Upper lobe of left lung (tissue), 6 donors: ENCODE results near the gene HBG2. TPM values are rescaled to one million over a fixed set of nuclear protein-coding genes. Genes with fewer than 3 reads are reported as not detected.
A peak's percentile ranks its signal among the peaks of the same experiment; 100 is the strongest.

Experiments used
- ATAC-seq, 2 donors: fragments of 200-7000 bp; cut with Tn5 transposase; one replicate each; pipeline ENCODE4 v1.9.1; 2022; ENCODE audit warnings: mild to moderate bottlenecking in 2 of 2, moderate library complexity in 2 of 2; ENCODE audit not compliant: low FRiP score in 2 of 2
- DNase-seq, 2 donors: peaks; one replicate each; pipeline ENCODE4 v3.0.0-alpha.2; 2019 to 2020
- H3K27ac ChIP-seq, 4 donors: fragments of 200-600 bp; sonication (generic); one replicate each; pipeline ENCODE4 v1.5.1; 2016 to 2019
- H3K27me3 ChIP-seq, 4 donors: fragments of 200-600 bp; sonication (generic); one replicate each; pipeline ENCODE4 v1.5.1; 2017 to 2019
- H3K36me3 ChIP-seq, 4 donors: fragments of 200-600 bp; sonication (generic); one replicate each; pipeline ENCODE4 v1.5.1; 2016 to 2019
- H3K4me1 ChIP-seq, 4 donors: fragments of 200-600 bp; sonication (generic); one replicate each; pipeline ENCODE4 v1.5.1; 2018 to 2019
- H3K4me3 ChIP-seq, 4 donors: fragments of 200-600 bp; sonication (generic); one replicate each; pipeline ENCODE4 v1.5.1; 2017 to 2019; ENCODE audit warnings: mild to moderate bottlenecking in 2 of 4, moderate library complexity in 1 of 4
- H3K9me3 ChIP-seq, 4 donors: fragments of 200-600 bp; sonication (generic); one replicate each; pipeline ENCODE4 v1.5.1; 2018 to 2019
- CTCF ChIP-seq, 6 experiments: fragments of 450-650 bp in 4 of 6; fragments of 200-600 bp in 2 of 6; sonication (generic) in 2 of 6; IDR thresholded peaks; one replicate each; pipeline ENCODE4 v1.5.1; 2016 to 2019; ENCODE audit warnings: antibody characterized with exemption in 6 of 6
- EP300 ChIP-seq, 4 donors: sonication (generic); formaldehyde crosslinking; IDR thresholded peaks; one replicate each; pipeline ENCODE4 v1.5.1; 2017; ENCODE audit warnings: antibody characterized with exemption in 4 of 4, control low read depth in 2 of 4
- POLR2A ChIP-seq, 4 donors: fragments of 450-650 bp; IDR thresholded peaks; one replicate each; pipeline ENCODE4 v1.5.1; 2016 to 2017; ENCODE audit warnings: antibody characterized with exemption in 4 of 4, mild to moderate bottlenecking in 2 of 4
- POLR2AphosphoS5 ChIP-seq, 2 donors: sonication (generic); formaldehyde crosslinking; IDR thresholded peaks; one replicate each; pipeline ENCODE4 v1.5.1; 2017; ENCODE audit warnings: antibody characterized with exemption in 2 of 2
- WGBS, 2 donors: methylation state at CpG; one replicate each; pipeline ENCODE4 v1.1.5; 2017 to 2018; 5-methylcytosine and 5-hydroxymethylcytosine counted together
- total RNA-seq, 6 donors: library from RNA; depleted of rRNA in 4 of 6; stranded (reverse); fragments of >200 nt in 4 of 6; gene quantifications; one replicate each; pipeline versions ENCODE4 v1.1.0 to v1.2.1, GENCODE V29; 2016 to 2021
- donor health status: DM: no; HTN: no; CAD: no; lungs with moderate emphysema.
- donor health status: DM: no; HTN: yes; CAD: no; lungs with severe emphysema.

The HBG2 gene
- total RNA-seq, 6 donors from 2014 or later: 10.0 to 15.8 TPM; not detected in 4

GRCh38 chr11:5228124-5228523 is 26.5 kb downstream of the HBG2 start:
- ATAC-seq: no peak
- Histone ChIP-seq H3K27me3 (no peaks in the 10 kb centered on the region), H3K27ac (no peak overlapping the region), H3K4me3 (no peak overlapping the region), H3K4me1 (no peaks in the 10 kb centered on the region), H3K36me3 (no peaks in the 10 kb centered on the region), H3K9me3 (no peaks in the 10 kb centered on the region)
- no peak for TF ChIP-seq CTCF (IDR thresholded peaks at IDR 0.05)
- no peak for TF ChIP-seq EP300 (IDR thresholded peaks at IDR 0.05)
- TF ChIP-seq POLR2A (IDR thresholded peaks at IDR 0.05): no peak
- WGBS, 2 donors: 66 to 75% methylated on average over 5 of the region's 5 CpGs
- DNase-seq: no peak

GRCh38 chr11:5227681-5228080 is 26.9 kb downstream of the HBG2 start:
- no peaks in the 10 kb centered on the region for H3K4me1 ChIP-seq
- no peaks in the 10 kb centered on the region for H3K27me3 ChIP-seq
- ATAC-seq (no peak), DNase-seq (no peak)
- WGBS, 2 donors: 47 to 50% methylated on average over 1 of the region's 1 CpG
- no peak overlapping the region for H3K27ac ChIP-seq
- no peaks in the 10 kb centered on the region for H3K36me3 ChIP-seq
- no peak overlapping the region for H3K4me3 ChIP-seq
- TF ChIP-seq POLR2AphosphoS5 (IDR thresholded peaks at IDR 0.05): no peak
- TF ChIP-seq EP300 (IDR thresholded peaks at IDR 0.05): no peak
- no peak for TF ChIP-seq POLR2A (IDR thresholded peaks at IDR 0.05)
- TF ChIP-seq CTCF (IDR thresholded peaks at IDR 0.05): no peak
- no peaks in the 10 kb centered on the region for H3K9me3 ChIP-seq

GRCh38 chr11:5226732-5227310 is 27.8 kb downstream of the HBG2 start, which contains the start of gene HBB:
Gene HBB (minus strand): TSS chr11:5227071. CDS start chr11:5227021, 50 bp downstream.
- ATAC-seq (peak in 1 of 2 donors; percentile 59), DNase-seq (no peak)
- no peak within 1 kb of the TSS for H3K4me3 ChIP-seq
- no peaks in the 10 kb centered on the region for H3K36me3 ChIP-seq
- 87 to 89% methylated on average over 3 of the region's 3 CpGs for WGBS, 2 donors
- H3K27me3 ChIP-seq: no peaks in the 10 kb centered on the region
- no peak within 1 kb of the TSS for H3K27ac ChIP-seq
- no peaks in the 10 kb centered on the region for H3K9me3 ChIP-seq
- no peaks in the 10 kb centered on the region for H3K4me1 ChIP-seq
- TF ChIP-seq POLR2AphosphoS5 (IDR thresholded peaks at IDR 0.05) (no peak), EP300 (IDR thresholded peaks at IDR 0.05) (no peak), CTCF (IDR thresholded peaks at IDR 0.05) (no peak), POLR2A (IDR thresholded peaks at IDR 0.05) (no peak)

GRCh38 chr11:5225480-5225871 is 29.1 kb downstream of the HBG2 start:
- Histone ChIP-seq H3K4me1 (no peaks in the 10 kb centered on the region), H3K27ac (no peak overlapping the region), H3K9me3 (no peaks in the 10 kb centered on the region), H3K36me3 (no peaks in the 10 kb centered on the region), H3K27me3 (no peaks in the 10 kb centered on the region), H3K4me3 (no peak overlapping the region)
- DNase-seq (no peak), ATAC-seq (peak in 1 of 2 donors; percentile 46)
- no peak for TF ChIP-seq POLR2A (IDR thresholded peaks at IDR 0.05)
- TF ChIP-seq POLR2AphosphoS5 (IDR thresholded peaks at IDR 0.05): no peak
- no peak for TF ChIP-seq CTCF (IDR thresholded peaks at IDR 0.05)
- no peak for TF ChIP-seq EP300 (IDR thresholded peaks at IDR 0.05)
- WGBS, 2 donors: 74 to 75% methylated on average over 2 of the region's 2 CpGs
